ENCODE measurements around the gene SDHB.

DNA sequence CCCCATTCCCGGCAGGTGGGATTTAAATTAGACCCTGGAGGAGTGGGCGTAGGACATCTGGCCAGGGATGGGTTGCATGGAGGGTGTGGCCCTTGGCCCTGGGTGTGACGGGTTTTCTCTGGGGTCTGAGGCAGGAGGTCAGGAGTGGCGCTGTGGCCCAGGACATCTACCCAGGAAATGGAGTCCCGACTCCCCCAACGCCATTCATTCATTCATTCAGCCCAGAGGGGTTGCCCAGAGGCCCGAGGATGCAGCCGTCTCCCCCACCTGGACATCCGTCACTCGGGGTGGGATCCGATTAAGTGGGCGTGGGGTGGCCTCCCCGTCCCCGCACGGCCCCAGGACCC is 42.8 kb downstream of the SDHB start:
- TF ChIP-seq, protein P1, sequence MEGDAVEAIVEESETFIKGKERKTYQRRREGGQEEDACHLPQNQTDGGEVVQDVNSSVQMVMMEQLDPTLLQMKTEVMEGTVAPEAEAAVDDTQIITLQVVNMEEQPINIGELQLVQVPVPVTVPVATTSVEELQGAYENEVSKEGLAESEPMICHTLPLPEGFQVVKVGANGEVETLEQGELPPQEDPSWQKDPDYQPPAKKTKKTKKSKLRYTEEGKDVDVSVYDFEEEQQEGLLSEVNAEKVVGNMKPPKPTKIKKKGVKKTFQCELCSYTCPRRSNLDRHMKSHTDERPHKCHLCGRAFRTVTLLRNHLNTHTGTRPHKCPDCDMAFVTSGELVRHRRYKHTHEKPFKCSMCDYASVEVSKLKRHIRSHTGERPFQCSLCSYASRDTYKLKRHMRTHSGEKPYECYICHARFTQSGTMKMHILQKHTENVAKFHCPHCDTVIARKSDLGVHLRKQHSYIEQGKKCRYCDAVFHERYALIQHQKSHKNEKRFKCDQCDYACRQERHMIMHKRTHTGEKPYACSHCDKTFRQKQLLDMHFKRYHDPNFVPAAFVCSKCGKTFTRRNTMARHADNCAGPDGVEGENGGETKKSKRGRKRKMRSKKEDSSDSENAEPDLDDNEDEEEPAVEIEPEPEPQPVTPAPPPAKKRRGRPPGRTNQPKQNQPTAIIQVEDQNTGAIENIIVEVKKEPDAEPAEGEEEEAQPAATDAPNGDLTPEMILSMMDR (IDR thresholded peaks at IDR 0.05 in 2 of 3, conservative IDR thresholded peaks at IDR 0.05 in 1 of 3; ENCODE audit: borderline replicate concordance in 1 of 3, insufficient read depth in 1 of 3, low read depth in 2 of 3, low read length in 2 of 3): no peak
- TF ChIP-seq JUND (IDR thresholded peaks at IDR 0.05): no peak
- TF ChIP-seq, protein P2, sequence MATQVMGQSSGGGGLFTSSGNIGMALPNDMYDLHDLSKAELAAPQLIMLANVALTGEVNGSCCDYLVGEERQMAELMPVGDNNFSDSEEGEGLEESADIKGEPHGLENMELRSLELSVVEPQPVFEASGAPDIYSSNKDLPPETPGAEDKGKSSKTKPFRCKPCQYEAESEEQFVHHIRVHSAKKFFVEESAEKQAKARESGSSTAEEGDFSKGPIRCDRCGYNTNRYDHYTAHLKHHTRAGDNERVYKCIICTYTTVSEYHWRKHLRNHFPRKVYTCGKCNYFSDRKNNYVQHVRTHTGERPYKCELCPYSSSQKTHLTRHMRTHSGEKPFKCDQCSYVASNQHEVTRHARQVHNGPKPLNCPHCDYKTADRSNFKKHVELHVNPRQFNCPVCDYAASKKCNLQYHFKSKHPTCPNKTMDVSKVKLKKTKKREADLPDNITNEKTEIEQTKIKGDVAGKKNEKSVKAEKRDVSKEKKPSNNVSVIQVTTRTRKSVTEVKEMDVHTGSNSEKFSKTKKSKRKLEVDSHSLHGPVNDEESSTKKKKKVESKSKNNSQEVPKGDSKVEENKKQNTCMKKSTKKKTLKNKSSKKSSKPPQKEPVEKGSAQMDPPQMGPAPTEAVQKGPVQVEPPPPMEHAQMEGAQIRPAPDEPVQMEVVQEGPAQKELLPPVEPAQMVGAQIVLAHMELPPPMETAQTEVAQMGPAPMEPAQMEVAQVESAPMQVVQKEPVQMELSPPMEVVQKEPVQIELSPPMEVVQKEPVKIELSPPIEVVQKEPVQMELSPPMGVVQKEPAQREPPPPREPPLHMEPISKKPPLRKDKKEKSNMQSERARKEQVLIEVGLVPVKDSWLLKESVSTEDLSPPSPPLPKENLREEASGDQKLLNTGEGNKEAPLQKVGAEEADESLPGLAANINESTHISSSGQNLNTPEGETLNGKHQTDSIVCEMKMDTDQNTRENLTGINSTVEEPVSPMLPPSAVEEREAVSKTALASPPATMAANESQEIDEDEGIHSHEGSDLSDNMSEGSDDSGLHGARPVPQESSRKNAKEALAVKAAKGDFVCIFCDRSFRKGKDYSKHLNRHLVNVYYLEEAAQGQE (IDR thresholded peaks at IDR 0.05; ENCODE audit: low read depth): no peak
